Fibroblast of pulmonary artery (primary cell): ENCODE data around the gene PGPEP1.

Source experiments
- DNase-seq: peaks from one replicate; pipeline ENCODE4 v3.0.0-alpha.2; 2010; ENCODE audit warnings: low read depth
- H3K4me3 ChIP-seq: replicated peaks from 2 replicates; pipeline ENCODE4 v1.5.1; 2011; ENCODE audit warnings: low read depth, mild to moderate bottlenecking, control low read depth, low read length, moderate library complexity
- TF ChIP-seq, protein P1 (sequence below): IDR thresholded peaks from 2 replicates; pipeline ENCODE4 v1.5.1; 2011; ENCODE audit warnings: mild to moderate bottlenecking, control low read depth, low read length, inconsistent platforms; ENCODE audit errors: missing control alignments

The PGPEP1 gene

DNA sequence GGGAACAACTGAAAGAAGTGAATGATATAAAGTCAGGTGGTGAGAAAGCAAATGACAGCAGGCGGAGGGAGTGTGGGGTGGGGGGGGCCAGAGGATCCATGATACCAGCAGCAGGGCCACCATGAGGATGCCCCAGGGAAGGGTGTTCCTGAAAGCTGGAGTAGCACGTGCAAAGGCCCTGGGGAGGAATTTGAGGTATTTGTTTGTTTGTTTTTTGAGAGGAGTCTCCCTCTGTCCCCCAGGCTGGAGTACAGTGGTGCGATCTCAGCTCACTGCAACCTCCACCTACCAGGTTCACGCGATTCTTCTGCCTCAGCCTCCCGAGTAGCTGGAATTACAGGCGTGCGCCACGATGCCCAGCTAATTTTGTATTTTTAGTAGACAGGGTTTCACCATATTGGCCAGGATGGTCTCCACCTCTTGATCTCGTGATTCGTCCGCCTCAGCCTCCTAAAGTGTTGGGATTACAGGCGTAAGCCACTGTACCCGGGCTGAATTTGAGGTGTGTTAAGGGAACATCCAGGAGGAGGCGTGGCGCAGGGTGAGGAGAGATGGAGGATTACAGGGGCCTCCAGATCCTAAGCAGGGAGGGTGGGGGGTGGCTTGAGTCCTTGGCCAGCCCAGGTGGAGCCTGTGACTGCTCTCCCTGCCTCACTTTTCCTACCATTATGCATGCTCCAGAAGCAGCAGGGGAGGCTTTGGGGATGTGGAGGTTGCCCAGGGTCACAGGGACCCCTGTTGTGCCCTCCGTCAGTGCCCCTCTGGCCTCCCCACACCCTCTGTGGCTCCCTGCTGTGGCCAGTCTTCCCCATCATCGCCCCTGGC is 46.5 kb upstream of the PGPEP1 start:
- H3K4me3 ChIP-seq, result no peak overlapping the region
- no peak for DNase-seq
- TF ChIP-seq, protein P1, sequence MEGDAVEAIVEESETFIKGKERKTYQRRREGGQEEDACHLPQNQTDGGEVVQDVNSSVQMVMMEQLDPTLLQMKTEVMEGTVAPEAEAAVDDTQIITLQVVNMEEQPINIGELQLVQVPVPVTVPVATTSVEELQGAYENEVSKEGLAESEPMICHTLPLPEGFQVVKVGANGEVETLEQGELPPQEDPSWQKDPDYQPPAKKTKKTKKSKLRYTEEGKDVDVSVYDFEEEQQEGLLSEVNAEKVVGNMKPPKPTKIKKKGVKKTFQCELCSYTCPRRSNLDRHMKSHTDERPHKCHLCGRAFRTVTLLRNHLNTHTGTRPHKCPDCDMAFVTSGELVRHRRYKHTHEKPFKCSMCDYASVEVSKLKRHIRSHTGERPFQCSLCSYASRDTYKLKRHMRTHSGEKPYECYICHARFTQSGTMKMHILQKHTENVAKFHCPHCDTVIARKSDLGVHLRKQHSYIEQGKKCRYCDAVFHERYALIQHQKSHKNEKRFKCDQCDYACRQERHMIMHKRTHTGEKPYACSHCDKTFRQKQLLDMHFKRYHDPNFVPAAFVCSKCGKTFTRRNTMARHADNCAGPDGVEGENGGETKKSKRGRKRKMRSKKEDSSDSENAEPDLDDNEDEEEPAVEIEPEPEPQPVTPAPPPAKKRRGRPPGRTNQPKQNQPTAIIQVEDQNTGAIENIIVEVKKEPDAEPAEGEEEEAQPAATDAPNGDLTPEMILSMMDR, result no peak

DNA sequence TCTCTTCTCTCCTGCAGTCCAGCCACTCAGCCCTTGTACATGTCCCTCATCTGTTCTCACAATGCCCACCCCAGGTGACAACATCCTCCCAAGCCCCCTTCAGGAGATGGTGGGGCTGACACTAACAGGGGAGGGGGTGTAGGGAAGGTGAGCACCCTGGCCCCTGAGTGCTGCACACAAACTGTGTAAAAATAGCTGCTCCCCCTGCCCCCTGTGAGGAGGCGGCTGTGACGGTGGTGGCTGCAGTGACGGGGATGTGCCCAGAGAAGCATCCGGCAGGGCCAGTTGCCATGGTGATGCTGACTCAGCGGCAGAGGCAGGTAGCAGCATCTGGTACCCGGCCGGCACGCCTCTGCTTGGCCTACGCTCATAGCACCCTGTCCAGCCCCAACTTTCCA is 45.9 kb upstream of the PGPEP1 start:
- DNase-seq, result no peak
- no peak overlapping the region for H3K4me3 ChIP-seq

DNA sequence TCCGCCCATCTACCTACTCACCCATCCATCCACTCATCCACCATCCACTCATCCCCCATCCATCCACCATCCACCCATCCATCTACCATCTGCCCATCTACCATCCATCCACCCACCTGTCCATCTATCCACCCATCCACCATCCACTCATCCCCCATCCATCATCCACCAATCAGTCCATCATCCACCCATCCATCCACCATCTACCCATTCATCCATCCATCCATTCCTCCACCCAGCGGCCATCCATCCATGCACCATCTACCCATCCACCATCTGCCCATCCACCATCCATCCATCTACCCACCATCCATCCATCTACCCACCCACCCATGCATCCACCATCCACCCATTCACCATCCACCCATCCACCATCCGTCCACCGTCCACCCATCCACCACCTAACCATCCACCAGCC is 45.4 kb upstream of the PGPEP1 start:
- no peak for DNase-seq
- H3K4me3 ChIP-seq, result no peak overlapping the region
- TF ChIP-seq, protein P1, result no peak

More for the DNA sequence above, 45.9 kb upstream of the PGPEP1 start:
- TF ChIP-seq, protein P1, result no peak

DNA sequence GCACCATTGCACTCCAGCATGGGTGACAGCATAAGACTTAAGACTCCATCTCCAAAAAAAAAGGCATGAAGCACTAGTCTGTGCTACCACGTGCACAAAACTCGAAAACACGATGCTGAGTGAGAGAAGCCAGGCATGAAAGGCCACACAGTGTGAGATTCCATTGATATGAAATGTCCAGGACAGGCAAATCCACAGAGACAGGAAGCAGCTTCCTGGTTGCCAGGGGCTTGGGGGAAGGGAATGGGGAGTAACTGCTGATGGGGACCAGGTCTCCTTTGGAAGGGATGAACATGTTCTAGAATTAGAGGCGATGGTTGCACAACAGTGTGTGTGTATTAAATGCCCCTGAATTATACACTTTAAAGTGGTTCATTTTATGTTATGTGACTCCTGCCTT is 43.1 kb upstream of the PGPEP1 start:
- no peak overlapping the region for H3K4me3 ChIP-seq
- TF ChIP-seq, protein P1, result no peak
- no peak for DNase-seq

DNA sequence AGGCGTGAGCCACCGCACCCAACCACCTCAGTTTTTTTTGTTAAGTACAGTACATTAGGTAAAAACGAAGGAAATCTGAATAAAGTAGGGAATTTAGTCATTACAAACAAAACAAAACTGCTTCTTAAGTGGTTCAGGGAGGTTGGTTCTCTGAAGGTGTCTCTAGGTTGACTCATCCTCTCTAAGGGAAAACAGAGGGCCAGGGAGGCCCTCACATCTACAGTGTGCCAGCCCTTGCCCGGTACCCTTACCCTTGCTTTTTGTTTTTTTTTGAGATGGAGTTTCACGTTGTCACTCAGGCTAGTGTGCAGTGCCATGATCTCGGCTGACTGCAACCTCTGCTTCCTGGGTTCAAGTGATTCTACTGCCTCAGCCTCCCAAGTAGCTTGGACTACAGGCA is 41.8 kb upstream of the PGPEP1 start:
- H3K4me3 ChIP-seq, result no peak overlapping the region
- TF ChIP-seq, protein P1, result no peak
- DNase-seq, result no peak

DNA sequence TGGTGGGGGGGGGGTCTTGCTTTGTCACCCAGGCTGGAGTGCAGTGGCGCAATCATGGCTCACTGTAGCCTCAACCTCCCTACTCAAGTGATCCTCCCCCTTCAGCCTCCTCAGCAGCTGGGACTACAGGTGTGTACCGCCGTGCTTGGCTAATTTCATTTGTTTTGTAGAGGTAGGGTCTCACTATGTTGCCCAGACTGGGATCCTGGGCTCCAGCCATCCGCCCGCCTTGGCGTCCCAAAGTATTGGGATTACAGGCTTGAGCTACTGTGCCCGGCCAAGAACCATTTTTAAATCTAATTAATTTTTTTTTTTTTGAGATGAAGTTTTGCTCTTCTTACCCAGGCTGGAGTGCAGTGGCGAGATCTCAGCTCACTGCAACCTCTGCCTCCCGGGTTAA is 40.7 kb upstream of the PGPEP1 start:
- DNase-seq, result no peak
- no peak overlapping the region for H3K4me3 ChIP-seq
- TF ChIP-seq, protein P1, result no peak
